GM19351 (cell line): Measurements from ENCODE around the gene ZFP36L2.

Experiments
- ATAC-seq: cut with Tn5 transposase; IDR thresholded peaks from one replicate; pipeline ENCODE4 v1.9.1; 2021; ENCODE audit warnings: mild to moderate bottlenecking, moderate library complexity; ENCODE audit not compliant: unreplicated experiment

ZFP36L2 gene

DNA sequence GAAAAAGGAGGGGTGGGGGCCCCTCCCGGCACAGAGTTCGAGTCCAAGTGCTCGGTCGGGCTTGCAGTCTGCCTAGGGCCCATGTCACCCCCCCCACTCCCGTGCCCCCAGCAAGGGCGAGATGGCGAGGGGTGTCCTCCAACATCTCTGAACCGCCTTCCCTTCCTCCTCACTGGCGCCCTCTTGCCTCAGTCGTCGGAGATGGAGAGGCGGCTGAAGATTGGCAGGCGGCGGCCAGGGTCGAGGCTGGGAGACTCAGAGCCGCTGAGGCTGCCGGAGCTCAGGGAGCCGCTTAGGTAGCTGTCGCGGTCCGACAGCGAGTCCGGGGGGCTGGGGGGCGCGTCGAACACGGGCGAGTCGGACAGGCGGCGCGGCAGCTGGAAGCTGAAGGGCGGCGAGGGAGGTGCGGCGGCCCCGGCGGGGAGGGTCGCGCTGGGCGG, 2.3 kb downstream of the ZFP36L2 start:
- ATAC-seq: no peak

DNA sequence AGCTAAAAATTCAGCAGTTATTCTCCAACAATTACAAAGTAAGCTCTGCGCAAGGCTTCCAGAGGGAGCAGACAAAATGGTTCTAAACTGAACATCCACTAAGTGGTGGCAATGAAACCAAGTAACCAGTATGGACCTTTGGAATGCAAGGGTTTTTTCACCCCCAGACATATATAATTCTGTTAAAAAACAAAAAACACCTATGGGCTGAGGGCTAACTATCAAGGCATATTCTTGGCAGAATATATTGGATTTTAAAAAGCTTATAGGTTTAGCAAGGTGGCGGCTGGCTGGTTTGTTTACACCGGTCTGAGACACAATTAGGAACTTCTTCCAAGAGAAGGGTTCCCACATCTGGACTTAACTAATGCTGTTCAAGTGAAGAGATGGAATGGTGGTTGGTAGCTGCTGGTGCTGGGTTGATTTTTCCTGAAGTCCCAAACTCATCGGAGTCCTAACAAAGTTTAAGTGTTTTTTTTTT, 2.8 kb downstream of the ZFP36L2 start:
- no peak for ATAC-seq

- ATAC-seq: no peak
These were observed 3.7 kb downstream of the ZFP36L2 start for GRCh38 chr2:43222475-43223309.

- ATAC-seq: no peak
These were observed 4.5 kb downstream of the ZFP36L2 start for GRCh38 chr2:43221763-43222474.

- no peak for ATAC-seq
These were observed 5.2 kb downstream of the ZFP36L2 start for GRCh38 chr2:43221124-43221762.

DNA sequence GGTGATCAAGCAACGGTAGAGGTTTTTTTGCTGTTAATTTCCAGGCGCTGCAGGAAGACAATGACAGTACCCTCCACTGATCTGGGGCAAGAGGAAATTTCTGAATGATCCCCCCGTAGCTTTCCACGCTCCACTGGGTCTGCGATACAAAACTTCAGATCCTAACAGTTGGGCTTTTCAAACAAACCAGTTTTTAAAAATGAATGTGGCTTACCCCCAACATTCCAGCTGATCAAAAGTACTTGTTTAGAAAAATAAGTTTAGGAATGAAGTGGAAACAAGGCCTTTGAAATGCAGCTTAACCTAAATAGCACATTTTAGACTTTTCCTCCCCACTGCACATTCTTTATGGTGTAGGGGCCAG, 5.7 kb downstream of the ZFP36L2 start:
- ATAC-seq: no peak

DNA sequence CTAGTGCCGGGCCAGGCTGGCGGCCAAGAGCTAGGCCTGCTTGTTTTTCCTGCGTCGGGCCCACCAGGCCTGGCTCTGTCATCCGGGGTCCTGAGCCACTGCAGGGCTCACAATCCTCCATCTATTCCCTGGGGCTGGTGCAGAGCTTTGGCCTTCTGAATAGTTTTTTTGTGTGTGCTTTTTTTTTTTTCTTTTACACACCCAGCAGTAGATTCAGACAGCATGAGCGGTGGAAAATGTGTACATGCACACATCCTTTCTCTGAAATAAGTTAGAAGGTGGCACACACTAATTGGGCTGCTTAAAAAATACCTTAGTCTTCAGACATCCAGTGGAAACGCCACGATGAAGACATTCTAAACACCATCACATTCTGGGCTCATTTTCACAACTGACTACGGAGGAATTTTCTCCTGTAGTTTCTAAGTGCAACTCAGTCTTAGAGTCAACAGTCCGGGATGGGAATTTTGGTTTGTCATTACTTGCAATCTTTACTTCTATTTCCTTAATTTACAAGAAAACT, 6.1 kb downstream of the ZFP36L2 start:
- ATAC-seq: no peak

- peak; percentile 59 for ATAC-seq
These were observed 6.8 kb downstream of the ZFP36L2 start for GRCh38 chr2:43219383-43220228.

DNA sequence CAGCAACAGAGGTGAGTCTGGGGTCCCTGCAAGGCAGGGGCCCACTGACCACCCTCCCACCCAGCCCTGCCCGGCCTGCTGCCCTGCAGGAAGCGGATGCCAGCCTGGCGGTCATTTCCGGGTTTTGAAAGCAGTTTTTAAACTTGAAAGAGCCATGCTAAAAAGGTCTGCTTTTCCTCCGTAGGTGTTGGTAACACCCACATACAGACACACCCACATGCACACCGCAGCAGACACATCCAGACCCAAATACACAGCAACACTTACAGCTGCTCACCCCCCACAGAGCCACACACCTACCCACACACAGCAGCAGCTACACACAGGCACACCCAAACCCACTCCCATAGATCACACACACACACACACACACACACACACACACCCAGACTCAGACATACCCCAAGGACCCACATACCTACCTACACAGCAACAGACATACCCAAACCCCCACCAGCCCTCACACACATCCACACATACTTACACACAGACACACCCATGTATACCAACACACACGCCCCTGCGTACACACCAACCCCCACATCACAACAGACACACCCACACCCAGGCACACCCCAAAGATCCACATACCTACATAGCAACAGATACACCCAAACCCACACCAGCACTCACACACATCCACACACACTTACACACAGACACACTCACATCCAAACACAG, 7.6 kb downstream of the ZFP36L2 start:
- ATAC-seq: peak; percentile 38

- no peak for ATAC-seq
These were observed 8.2 kb downstream of the ZFP36L2 start for GRCh38 chr2:43218155-43218701.

- no peak for ATAC-seq
These were observed 8.9 kb downstream of the ZFP36L2 start for GRCh38 chr2:43217228-43218154.

DNA sequence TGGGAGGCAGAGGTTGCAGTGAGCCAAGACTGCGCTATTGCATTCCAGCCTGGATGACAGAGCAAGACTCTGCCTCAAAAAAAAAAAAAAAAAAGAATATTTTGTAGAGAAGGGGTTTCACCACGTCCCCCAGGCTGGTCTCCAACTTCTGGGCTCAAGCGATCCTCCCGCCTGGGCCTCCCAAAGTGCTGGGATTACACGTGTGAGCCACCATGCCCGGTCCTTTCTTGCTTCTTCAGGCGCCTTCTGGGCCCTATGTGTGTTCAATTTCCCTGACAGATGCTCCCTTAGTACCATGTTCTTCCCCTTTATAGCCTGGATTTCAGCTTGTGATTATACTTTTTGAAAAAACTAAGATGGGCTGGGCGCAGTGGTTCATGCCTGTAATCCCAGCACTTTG, 9.8 kb downstream of the ZFP36L2 start:
- no peak for ATAC-seq

DNA sequence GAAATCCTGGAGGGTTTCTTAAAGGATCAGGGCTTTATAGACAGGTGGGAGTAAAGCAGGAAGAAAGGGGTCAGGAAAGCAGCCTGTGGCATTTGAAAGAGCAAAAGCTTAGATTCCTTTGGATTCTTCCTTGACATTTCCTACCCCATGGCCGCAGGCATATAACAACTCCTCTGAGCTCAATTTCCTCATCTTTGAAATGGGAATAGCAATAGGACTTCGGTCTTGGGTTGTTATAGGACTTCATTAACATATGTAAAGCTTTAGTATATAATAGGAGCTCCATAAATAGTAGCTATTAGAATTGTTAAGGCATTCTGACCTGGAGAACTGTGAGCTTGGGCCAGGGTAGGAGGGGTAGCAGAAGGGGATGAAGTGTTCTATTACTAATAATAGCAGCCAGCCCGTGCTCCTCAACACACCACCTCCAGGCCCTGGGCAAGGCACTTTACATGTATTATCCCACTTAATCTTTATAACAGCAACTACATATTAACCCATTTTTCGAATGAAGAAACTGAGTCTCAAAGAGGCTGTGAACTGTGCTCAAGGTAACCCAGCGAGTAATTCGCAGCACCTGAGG, 10.6 kb downstream of the ZFP36L2 start:
- ATAC-seq: no peak

DNA sequence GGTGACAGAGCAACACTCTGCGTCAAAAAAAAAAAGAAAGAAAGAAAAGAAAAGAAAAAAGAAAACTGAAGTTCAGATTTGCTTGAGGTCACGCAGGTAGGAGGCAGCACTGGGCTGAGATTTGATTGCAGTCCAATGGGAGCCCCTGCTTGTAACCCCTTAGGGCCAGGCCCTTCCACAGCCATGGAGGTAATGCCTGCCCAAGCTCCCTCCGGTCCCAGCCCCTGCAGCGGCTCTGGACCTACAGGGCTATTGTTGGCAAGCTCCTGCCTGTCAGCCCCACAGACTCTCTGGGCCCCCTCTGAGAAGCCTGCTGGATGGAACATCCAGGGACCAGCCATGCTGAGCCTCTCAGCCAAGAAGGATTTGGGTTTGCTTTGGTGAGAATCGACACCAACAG, 12.2 kb downstream of the ZFP36L2 start:
- no peak for ATAC-seq

GRCh38 chr2:43212931-43213330, 13.5 kb downstream of the ZFP36L2 start:
- ATAC-seq: no peak

- ATAC-seq: no peak
These were observed 14.1 kb downstream of the ZFP36L2 start for GRCh38 chr2:43212216-43212835.

GRCh38 chr2:43210467-43211303, 15.7 kb downstream of the ZFP36L2 start:
- no peak for ATAC-seq
